G401.6 (cell line): Measurements from ENCODE around the gene RDH12.

Source experiments
- FAIRE-seq: peaks from 2 replicates; lab custom pipeline; 2012; peaks lifted over from hg19 to GRCh38; lab: Jason Lieb, UNC

RDH12 gene

GRCh38 chr14:67749341-67750084 is 47.8 kb downstream of the RDH12 start:
- no peak for FAIRE-seq

- no peak for FAIRE-seq
These were observed 54.8 kb downstream of the RDH12 start for GRCh38 chr14:67756496-67756895.

GRCh38 chr14:67757175-67757574 is 55.5 kb downstream of the RDH12 start:
- no peak for FAIRE-seq

- FAIRE-seq, result no peak
These were observed 58.2 kb downstream of the RDH12 start for GRCh38 chr14:67759916-67760315.

GRCh38 chr14:67762051-67762450 is 60.4 kb downstream of the RDH12 start:
- no peak for FAIRE-seq

- FAIRE-seq, result no peak
These were observed 61.6 kb downstream of the RDH12 start for GRCh38 chr14:67763158-67763822.

GRCh38 chr14:67764496-67764895 is 62.8 kb downstream of the RDH12 start:
- no peak for FAIRE-seq

- FAIRE-seq, result no peak
These were observed 63.6 kb downstream of the RDH12 start for GRCh38 chr14:67765192-67765834.

GRCh38 chr14:67766035-67766680 is 64.5 kb downstream of the RDH12 start:
- no peak for FAIRE-seq

GRCh38 chr14:67768219-67768618 is 66.5 kb downstream of the RDH12 start:
- no peak for FAIRE-seq

GRCh38 chr14:67773844-67774377 is 72.2 kb downstream of the RDH12 start:
- FAIRE-seq, result no peak

GRCh38 chr14:67776653-67777322 is 75.1 kb downstream of the RDH12 start:
- FAIRE-seq, result no peak

GRCh38 chr14:67778792-67779191 is 77.1 kb downstream of the RDH12 start:
- no peak for FAIRE-seq

GRCh38 chr14:67782090-67782489 is 80.4 kb downstream of the RDH12 start:
- FAIRE-seq, result no peak
